Measurements from ENCODE around the gene SDR9C7. TPM values are rescaled to one million over a fixed set of nuclear protein-coding genes. Genes with fewer than 3 reads are reported as not detected.
"Not testable (repeated sequence)": the region's sequence is repeated elsewhere in the genome, so short reads cannot be mapped to it uniquely, and the experiment has no call there.

SDR9C7 gene
- polyA plus RNA-seq, 1 donor from 2014 or later: 0.63 TPM

DNA sequence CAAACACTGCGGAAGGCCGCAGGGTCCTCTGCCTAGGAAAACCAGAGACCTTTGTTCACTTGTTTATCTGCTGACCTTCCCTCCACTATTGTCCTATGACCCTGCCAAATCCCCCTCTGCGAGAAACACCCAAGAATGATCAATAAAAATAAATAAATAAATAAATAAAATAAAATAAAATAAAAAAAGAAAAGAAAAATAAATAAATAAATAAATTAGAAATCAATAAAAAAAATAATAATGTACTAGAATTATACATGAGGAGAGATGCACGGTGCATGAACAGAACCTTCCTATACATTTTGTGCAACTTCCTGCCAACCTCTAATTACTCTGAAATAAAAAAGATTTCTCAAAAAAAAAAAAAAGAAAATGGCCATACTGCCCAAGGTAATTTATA lies 30.9 kb upstream of the SDR9C7 start:
- not testable (repeated sequence) for H2AFZ ChIP-seq (ENCODE audit: low read depth, low read length)

DNA sequence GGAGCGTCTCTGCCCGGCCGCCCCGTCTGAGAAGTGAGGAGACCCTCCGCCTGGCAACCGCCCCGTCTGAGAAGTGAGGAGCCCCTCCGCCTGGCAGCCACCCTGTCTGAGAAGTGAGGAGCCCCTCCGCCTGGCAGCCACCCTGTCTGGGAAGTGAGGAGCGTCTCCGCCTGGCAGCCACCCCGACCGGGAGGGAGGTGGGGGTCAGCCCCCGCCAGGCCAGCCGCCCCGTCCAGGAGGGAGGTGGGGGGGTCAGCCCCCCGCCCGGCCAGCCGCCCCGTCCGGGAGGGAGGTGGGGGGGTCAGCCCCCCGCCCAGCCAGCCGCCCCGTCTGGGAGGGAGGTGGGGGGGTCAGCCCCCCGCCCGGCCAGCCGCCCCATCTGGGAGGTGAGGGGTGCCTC lies 29.3 kb upstream of the SDR9C7 start:
- not testable (repeated sequence) for H3K9ac ChIP-seq (ENCODE audit: low read length); H3K79me2 ChIP-seq (replicated peaks; ENCODE audit: insufficient read depth, low read length); H3K4me2 ChIP-seq (ENCODE audit: low read length); H3K27ac ChIP-seq (ENCODE audit: low read length); H3K9me3 ChIP-seq (ENCODE audit: low read length); H2AFZ ChIP-seq (ENCODE audit: low read depth, low read length); H3K27me3 ChIP-seq (ENCODE audit: insufficient read depth, low read depth, low read length); H3F3A ChIP-seq (ENCODE audit: insufficient read depth, low read length, poor library complexity, severe bottlenecking); H3K36me3 ChIP-seq (ENCODE audit: insufficient read depth, low read length); H4K20me1 ChIP-seq (ENCODE audit: insufficient read depth); H3K4me3 ChIP-seq (ENCODE audit: low read length); H3K9me2 ChIP-seq (ENCODE audit: insufficient read depth, low read length)

More for the DNA sequence above, 30.9 kb upstream of the SDR9C7 start:
- H3K27me3 ChIP-seq (ENCODE audit: insufficient read depth, low read depth, low read length); H3K27ac ChIP-seq (ENCODE audit: low read length); H3K9ac ChIP-seq (ENCODE audit: low read length); H3K9me3 ChIP-seq (ENCODE audit: low read length); H4K20me1 ChIP-seq (ENCODE audit: insufficient read depth); H3K36me3 ChIP-seq (ENCODE audit: insufficient read depth, low read length); H3F3A ChIP-seq (ENCODE audit: insufficient read depth, low read length, poor library complexity, severe bottlenecking); H3K4me3 ChIP-seq (ENCODE audit: low read length); H3K79me2 ChIP-seq (replicated peaks; ENCODE audit: insufficient read depth, low read length); H3K9me2 ChIP-seq (ENCODE audit: insufficient read depth, low read length); H3K4me2 ChIP-seq (ENCODE audit: low read length): not testable (repeated sequence)

DNA sequence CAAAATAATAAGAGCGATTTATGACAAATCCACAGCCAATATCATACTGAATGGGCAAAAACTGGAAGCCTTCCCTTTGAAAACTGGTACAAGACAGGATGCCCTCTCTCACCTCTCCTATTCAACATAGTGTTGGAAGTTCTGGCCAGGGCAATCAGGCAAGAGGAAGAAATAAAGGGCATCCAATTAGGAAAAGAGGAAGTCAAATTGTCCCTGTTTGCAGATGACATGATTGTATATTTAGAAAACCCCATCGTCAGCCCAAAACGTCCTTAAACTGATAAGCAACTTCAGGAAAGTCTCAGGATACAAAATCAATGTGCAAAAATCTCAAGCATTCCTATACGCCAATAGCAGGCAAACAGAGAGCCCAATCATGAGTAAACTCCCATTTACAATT lies 28.0 kb upstream of the SDR9C7 start:
- H3K27me3 ChIP-seq (ENCODE audit: insufficient read depth, low read depth, low read length); H3K4me3 ChIP-seq (ENCODE audit: low read length); H3K36me3 ChIP-seq (ENCODE audit: insufficient read depth, low read length); H3K9me2 ChIP-seq (ENCODE audit: insufficient read depth, low read length); H3F3A ChIP-seq (ENCODE audit: insufficient read depth, low read length, poor library complexity, severe bottlenecking); H3K9ac ChIP-seq (ENCODE audit: low read length); H2AFZ ChIP-seq (ENCODE audit: low read depth, low read length); H3K79me2 ChIP-seq (replicated peaks; ENCODE audit: insufficient read depth, low read length); H3K27ac ChIP-seq (ENCODE audit: low read length); H3K4me2 ChIP-seq (ENCODE audit: low read length); H4K20me1 ChIP-seq (ENCODE audit: insufficient read depth); H3K9me3 ChIP-seq (ENCODE audit: low read length): not testable (repeated sequence)

DNA sequence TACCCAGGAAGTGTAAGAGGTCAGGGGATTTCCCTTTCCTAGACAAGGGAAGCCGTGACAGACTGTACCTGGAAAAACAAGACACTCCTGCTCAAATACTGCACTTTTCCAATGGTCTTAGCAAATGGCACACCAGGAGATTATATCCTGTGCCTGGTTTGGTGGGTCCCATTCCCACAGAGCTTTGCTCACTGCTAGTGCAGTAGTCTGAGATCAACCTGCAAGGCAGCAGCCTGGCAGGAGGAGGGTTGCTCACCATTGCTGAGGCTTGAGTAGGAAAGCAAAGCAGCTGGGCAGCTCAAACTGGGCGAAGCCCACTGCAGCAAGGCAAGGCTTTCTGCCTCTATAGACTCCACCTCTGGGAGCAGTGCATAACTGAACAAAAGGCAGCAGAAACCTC lies 24.2 kb upstream of the SDR9C7 start:
- Histone ChIP-seq H3K9me3 (ENCODE audit: low read length) (no peaks in the 10 kb centered on the region), H2AFZ (ENCODE audit: low read depth, low read length) (no peak overlapping the region), H3K27me3 (ENCODE audit: insufficient read depth, low read depth, low read length) (no peaks in the 10 kb centered on the region), H3K9me2 (ENCODE audit: insufficient read depth, low read length) (no peaks in the 10 kb centered on the region), H3K4me2 (ENCODE audit: low read length) (no peak overlapping the region), H3K4me3 (ENCODE audit: low read length) (no peak overlapping the region), H4K20me1 (ENCODE audit: insufficient read depth) (no peaks in the 10 kb centered on the region), H3K36me3 (ENCODE audit: insufficient read depth, low read length) (no peaks in the 10 kb centered on the region), H3K27ac (ENCODE audit: low read length) (no peak overlapping the region), H3K9ac (ENCODE audit: low read length) (no peak overlapping the region), H3F3A (ENCODE audit: insufficient read depth, low read length, poor library complexity, severe bottlenecking) (no peaks in the 10 kb centered on the region), H3K79me2 (replicated peaks; ENCODE audit: insufficient read depth, low read length) (no peaks in the 10 kb centered on the region)
- TF ChIP-seq, protein P1, sequence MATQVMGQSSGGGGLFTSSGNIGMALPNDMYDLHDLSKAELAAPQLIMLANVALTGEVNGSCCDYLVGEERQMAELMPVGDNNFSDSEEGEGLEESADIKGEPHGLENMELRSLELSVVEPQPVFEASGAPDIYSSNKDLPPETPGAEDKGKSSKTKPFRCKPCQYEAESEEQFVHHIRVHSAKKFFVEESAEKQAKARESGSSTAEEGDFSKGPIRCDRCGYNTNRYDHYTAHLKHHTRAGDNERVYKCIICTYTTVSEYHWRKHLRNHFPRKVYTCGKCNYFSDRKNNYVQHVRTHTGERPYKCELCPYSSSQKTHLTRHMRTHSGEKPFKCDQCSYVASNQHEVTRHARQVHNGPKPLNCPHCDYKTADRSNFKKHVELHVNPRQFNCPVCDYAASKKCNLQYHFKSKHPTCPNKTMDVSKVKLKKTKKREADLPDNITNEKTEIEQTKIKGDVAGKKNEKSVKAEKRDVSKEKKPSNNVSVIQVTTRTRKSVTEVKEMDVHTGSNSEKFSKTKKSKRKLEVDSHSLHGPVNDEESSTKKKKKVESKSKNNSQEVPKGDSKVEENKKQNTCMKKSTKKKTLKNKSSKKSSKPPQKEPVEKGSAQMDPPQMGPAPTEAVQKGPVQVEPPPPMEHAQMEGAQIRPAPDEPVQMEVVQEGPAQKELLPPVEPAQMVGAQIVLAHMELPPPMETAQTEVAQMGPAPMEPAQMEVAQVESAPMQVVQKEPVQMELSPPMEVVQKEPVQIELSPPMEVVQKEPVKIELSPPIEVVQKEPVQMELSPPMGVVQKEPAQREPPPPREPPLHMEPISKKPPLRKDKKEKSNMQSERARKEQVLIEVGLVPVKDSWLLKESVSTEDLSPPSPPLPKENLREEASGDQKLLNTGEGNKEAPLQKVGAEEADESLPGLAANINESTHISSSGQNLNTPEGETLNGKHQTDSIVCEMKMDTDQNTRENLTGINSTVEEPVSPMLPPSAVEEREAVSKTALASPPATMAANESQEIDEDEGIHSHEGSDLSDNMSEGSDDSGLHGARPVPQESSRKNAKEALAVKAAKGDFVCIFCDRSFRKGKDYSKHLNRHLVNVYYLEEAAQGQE (IDR thresholded peaks at IDR 0.05; ENCODE audit: borderline replicate concordance): no peak
- TF ChIP-seq EP300 (conservative IDR thresholded peaks at IDR 0.05; ENCODE audit: poor library complexity, severe bottlenecking) (no peak), RAD21 (conservative IDR thresholded peaks at IDR 0.05) (no peak), MXI1 (conservative IDR thresholded peaks at IDR 0.05; ENCODE audit: poor library complexity, severe bottlenecking) (no peak), SMC3 (conservative IDR thresholded peaks at IDR 0.05; ENCODE audit: poor library complexity) (no peak), POLR2AphosphoS5 (IDR thresholded peaks at IDR 0.05) (no peak), EZH2 (IDR thresholded peaks at IDR 0.05; ENCODE audit: borderline replicate concordance, insufficient read depth, low read length, poor library complexity, severe bottlenecking) (no peak), TAF1 (IDR thresholded peaks at IDR 0.05; ENCODE audit: low read depth) (no peak)
- TF ChIP-seq, protein P2, sequence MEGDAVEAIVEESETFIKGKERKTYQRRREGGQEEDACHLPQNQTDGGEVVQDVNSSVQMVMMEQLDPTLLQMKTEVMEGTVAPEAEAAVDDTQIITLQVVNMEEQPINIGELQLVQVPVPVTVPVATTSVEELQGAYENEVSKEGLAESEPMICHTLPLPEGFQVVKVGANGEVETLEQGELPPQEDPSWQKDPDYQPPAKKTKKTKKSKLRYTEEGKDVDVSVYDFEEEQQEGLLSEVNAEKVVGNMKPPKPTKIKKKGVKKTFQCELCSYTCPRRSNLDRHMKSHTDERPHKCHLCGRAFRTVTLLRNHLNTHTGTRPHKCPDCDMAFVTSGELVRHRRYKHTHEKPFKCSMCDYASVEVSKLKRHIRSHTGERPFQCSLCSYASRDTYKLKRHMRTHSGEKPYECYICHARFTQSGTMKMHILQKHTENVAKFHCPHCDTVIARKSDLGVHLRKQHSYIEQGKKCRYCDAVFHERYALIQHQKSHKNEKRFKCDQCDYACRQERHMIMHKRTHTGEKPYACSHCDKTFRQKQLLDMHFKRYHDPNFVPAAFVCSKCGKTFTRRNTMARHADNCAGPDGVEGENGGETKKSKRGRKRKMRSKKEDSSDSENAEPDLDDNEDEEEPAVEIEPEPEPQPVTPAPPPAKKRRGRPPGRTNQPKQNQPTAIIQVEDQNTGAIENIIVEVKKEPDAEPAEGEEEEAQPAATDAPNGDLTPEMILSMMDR (IDR thresholded peaks at IDR 0.05; ENCODE audit: poor library complexity, severe bottlenecking): no peak

Measured in neural cell (in vitro differentiated cells).